Lung (tissue), 12 donors: Measurements from ENCODE around the gene WDHD1. TPM values are rescaled to one million over a fixed set of nuclear protein-coding genes. Genes with fewer than 3 reads are reported as not detected.

ENCODE experiments used
- ATAC-seq: fragments of 200-7000 bp; cut with Tn5 transposase; one replicate; pipeline ENCODE4 v1.9.1; 2020; ENCODE audit warnings: moderate number of reproducible peaks; ENCODE audit not compliant: insufficient read depth, low FRiP score
- DNase-seq, 3 donors: peaks; one replicate each; pipeline ENCODE4 v3.0.0-alpha.2; 2013 to 2017
- H3K27ac ChIP-seq, 2 donors: one replicate each; pipeline ENCODE4 v1.5.1; 2013; ENCODE audit warnings: mild to moderate bottlenecking in 2 of 2, moderate library complexity in 2 of 2, control low read depth in 1 of 2, inconsistent platforms in 1 of 2, low read depth in 1 of 2, low read length in 1 of 2
- H3K27me3 ChIP-seq, 3 donors: one replicate each; pipeline ENCODE4 v1.5.1; 2013; ENCODE audit warnings: low read length in 2 of 3; ENCODE audit not compliant: control insufficient read depth in 3 of 3, insufficient read depth in 3 of 3
- H3K36me3 ChIP-seq, 4 donors: one replicate each; pipeline ENCODE4 v1.5.1; 2013; ENCODE audit warnings: low read length in 4 of 4, mild to moderate bottlenecking in 1 of 4, moderate library complexity in 1 of 4; ENCODE audit not compliant: control insufficient read depth in 4 of 4, insufficient read depth in 4 of 4
- H3K4me1 ChIP-seq, 5 donors: one replicate each; pipeline ENCODE4 v1.5.1; 2013; ENCODE audit warnings: low read length in 5 of 5, mild to moderate bottlenecking in 2 of 5, moderate library complexity in 1 of 5; ENCODE audit not compliant: control insufficient read depth in 5 of 5, insufficient read depth in 5 of 5
- H3K4me3 ChIP-seq: one replicate; pipeline ENCODE4 v1.5.1; 2013; ENCODE audit warnings: mild to moderate bottlenecking, control low read depth, moderate library complexity
- H3K9ac ChIP-seq, 2 donors: one replicate each; pipeline ENCODE4 v1.5.1; 2013; ENCODE audit warnings: low read length in 2 of 2, control low read depth in 1 of 2; ENCODE audit not compliant: insufficient read depth in 1 of 2
- H3K9me3 ChIP-seq, 4 donors: one replicate each; pipeline ENCODE4 v1.5.1; 2013; ENCODE audit warnings: low read length in 3 of 4, mild to moderate bottlenecking in 1 of 4, moderate library complexity in 1 of 4; ENCODE audit not compliant: control insufficient read depth in 4 of 4, insufficient read depth in 3 of 4
- WGBS, 2 donors: extraction: QIAGEN DNeasy Blood & Tissue Kit; methylation state at CpG; one replicate each; pipeline ENCODE4 v1.1.7; 2013; 5-methylcytosine and 5-hydroxymethylcytosine counted together
- polyA plus RNA-seq, 2 donors: library from polyadenylated mRNA; stranded (reverse); fragments of 200-250 nt; gene quantifications; one replicate each; pipeline ENCODE4 v1.2.1, GENCODE V29; 2013
- total RNA-seq, 2 donors: library from RNA; depleted of rRNA in 1 of 2; stranded (reverse); fragments of >200 nt in 1 of 2; gene quantifications; one replicate each; pipeline ENCODE4 v1.2.1, GENCODE V29; 2014 to 2021
- TF ChIP-seq, protein P1 (sequence below): IDR thresholded peaks from 2 replicates; pipeline ENCODE4 v1.5.1; 2012; ENCODE audit warnings: mild to moderate bottlenecking; ENCODE audit errors: control extremely low read depth, extremely low read depth
- donor health status: control.
- donor health status: control.
- donor health status: Bipolar disorder and iron deficiency.
- donor health status: healthy.
- donor health status: DM: yes; HTN: yes; CAD: no.

WDHD1 gene
- total and polyA plus RNA-seq, 4 donors: 1.9 to 7.1 (median 4.1) TPM

DNA sequence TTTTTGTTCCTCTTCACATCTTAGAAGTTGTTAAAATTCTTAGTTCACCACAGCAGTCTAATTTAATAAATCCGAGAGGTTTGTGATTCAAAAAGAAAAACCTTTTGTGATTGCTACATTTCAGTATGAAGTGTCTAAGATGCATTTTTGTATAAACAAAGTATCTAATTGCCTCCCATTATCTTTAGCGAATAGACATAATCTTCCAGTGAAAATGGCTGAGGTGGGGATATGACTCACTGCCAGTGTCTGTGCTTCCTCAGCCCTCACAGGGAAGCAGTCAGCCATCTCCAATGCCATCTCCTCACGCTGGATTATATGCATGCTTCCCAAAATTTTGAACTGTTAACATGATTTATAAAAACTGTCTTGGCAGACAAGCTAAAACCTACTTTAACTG is 131.9 kb downstream of the WDHD1 start:
- H3K27ac ChIP-seq: no peak overlapping the region
- no peaks in the 10 kb centered on the region for H3K9me3 ChIP-seq
- no peak for DNase-seq
- TF ChIP-seq, protein P1, sequence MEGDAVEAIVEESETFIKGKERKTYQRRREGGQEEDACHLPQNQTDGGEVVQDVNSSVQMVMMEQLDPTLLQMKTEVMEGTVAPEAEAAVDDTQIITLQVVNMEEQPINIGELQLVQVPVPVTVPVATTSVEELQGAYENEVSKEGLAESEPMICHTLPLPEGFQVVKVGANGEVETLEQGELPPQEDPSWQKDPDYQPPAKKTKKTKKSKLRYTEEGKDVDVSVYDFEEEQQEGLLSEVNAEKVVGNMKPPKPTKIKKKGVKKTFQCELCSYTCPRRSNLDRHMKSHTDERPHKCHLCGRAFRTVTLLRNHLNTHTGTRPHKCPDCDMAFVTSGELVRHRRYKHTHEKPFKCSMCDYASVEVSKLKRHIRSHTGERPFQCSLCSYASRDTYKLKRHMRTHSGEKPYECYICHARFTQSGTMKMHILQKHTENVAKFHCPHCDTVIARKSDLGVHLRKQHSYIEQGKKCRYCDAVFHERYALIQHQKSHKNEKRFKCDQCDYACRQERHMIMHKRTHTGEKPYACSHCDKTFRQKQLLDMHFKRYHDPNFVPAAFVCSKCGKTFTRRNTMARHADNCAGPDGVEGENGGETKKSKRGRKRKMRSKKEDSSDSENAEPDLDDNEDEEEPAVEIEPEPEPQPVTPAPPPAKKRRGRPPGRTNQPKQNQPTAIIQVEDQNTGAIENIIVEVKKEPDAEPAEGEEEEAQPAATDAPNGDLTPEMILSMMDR: no peak
- no peak overlapping the region for H3K9ac ChIP-seq
- no peaks in the 10 kb centered on the region for H3K27me3 ChIP-seq
- H3K4me1 ChIP-seq: peaks cover 0 to 5% (median 0%) of the 10 kb centered on the region in 5 donors
- H3K4me3 ChIP-seq: no peak overlapping the region
- ATAC-seq: no peak
- 69 to 83% methylated on average over 3 of the region's 3 CpGs for WGBS, 2 donors
- no peaks in the 10 kb centered on the region for H3K36me3 ChIP-seq

DNA sequence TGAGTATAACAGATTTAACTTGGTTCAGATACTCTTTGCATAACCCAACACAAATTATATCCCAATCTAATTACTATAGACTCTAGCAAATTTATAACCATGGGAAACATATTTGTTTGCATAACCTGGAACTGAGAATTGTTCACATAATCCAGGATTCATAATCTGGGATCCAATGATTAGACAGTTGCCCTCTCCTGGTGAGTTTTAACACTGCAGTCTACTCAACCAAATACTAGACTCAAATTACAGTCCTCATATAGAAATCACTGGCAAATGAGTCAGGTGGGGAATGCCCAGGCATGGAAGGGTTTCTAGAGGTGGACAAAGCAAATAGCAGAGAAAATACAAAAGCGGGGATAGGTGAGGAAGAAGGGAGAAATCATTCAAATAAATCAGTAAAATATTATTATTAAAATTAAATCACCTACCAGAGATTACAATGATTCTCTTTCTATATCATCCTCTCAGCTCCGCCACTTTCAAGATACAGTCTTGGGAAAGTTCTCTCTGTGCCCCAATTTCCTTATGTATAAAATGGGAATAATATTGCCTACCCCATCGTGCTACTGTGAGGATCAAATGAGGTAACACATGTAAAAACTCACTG is 133.6 kb downstream of the WDHD1 start:
- ATAC-seq: no peak
- no peaks in the 10 kb centered on the region for H3K27me3 ChIP-seq
- peak in 2 of 3 donors; percentile 49 to 50 for DNase-seq
- no peaks in the 10 kb centered on the region for H3K36me3 ChIP-seq
- TF ChIP-seq, protein P1: peak; percentile 21
- no peak overlapping the region for H3K27ac ChIP-seq
- H3K4me3 ChIP-seq: no peak overlapping the region
- 74 to 87% methylated on average over 3 of the region's 3 CpGs for WGBS, 2 donors
- H3K9ac ChIP-seq: no peak overlapping the region
- H3K9me3 ChIP-seq: no peaks in the 10 kb centered on the region
- peaks cover under 1 to 9% (median 5%) of the 10 kb centered on the region in 5 donors for H3K4me1 ChIP-seq

DNA sequence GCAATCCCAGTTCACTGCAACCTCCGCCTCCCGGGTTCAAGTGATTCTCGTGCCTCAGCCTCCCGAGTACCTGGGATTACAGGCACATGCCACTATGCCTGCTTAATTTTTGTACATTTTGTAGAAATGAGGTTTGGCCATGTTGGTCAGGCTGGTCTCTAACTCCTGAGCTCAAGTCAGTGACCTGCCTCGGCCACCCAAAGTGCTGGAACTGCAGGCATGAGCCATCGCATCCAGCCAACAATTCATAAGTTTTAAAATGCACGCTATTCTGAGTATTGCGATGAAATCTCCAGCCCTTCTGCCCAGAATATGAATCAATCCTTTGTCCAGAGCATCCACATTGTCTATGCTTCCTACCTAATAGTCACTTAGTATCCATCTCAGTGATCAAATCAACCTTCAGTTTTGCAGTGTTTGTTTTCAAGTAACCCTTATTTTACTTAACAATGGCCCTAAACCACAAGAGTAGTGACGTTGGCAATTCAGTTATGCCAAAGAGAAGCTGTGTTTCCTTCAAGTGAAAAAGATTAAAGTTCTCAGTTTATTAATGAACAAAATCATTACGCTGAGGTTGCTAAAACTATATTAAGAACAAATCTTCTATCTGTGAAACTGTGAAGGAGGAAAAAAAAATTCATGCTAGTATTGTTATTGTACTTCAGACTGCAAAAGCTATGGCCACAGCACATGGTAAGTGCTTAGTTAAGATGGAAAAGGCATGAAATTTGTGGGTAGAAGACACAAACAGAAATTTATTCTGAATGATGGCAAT is 135.2 kb downstream of the WDHD1 start:
- TF ChIP-seq, protein P1: no peak
- Histone ChIP-seq H3K4me3 (no peak overlapping the region), H3K9ac (no peak overlapping the region), H3K27ac (no peak overlapping the region), H3K4me1 (peaks cover 3 to 16% (median 6%) of the 10 kb centered on the region in 5 donors), H3K36me3 (no peaks in the 10 kb centered on the region), H3K9me3 (no peaks in the 10 kb centered on the region), H3K27me3 (no peaks in the 10 kb centered on the region)
- DNase-seq: no peak
- WGBS, 2 donors: 85 to 89% methylated on average over 10 of the region's 10 CpGs
- no peak for ATAC-seq
